HCT116 (cell line): ENCODE measurements around the gene PPP1R12C. TPM values are rescaled to one million over a fixed set of nuclear protein-coding genes. Genes with fewer than 3 reads are reported as not detected.

Experiments used
- ATAC-seq: fragments of 200-7000 bp; cut with Tn5 transposase; 2 replicates; pipeline ENCODE4 v1.9.1; 2020; ENCODE audit warnings: mild to moderate bottlenecking, moderate library complexity
- BruUV-seq: library from RNA; stranded (reverse); fragments of 400-500 nt; replicated peaks from 2 replicates; lab custom pipeline; 2021; lab: Mats Ljungman, UMichigan
- CTCF ChIA-PET: fragments of 300-600 bp; sonication (Branson Sonifier 250); formaldehyde crosslinking; loops from one replicate; lab custom pipeline; 2021; ENCODE audit warnings: antibody characterized with exemption; lab: Charles Lee
- POLR2A ChIA-PET: fragments of 300-600, 350-600 bp; sonication (Branson Sonifier 250); formaldehyde crosslinking; loops from one replicate; lab custom pipeline; 2021; ENCODE audit warnings: antibody characterized with exemption; lab: Charles Lee
- RAD21 ChIA-PET, 2 experiments: fragments of 300-600 bp; sonication (Branson Sonifier 250); formaldehyde crosslinking; loops; one replicate each; lab custom pipeline; 2023; ENCODE audit warnings: low total read pairs in 2 of 2; ENCODE audit not compliant: uncharacterized antibody in 2 of 2, unreplicated experiment in 2 of 2, low non-redundant PET in 1 of 2; lab: Charles Lee
- DNase-seq: peaks from one replicate; pipeline ENCODE4 v3.0.0-alpha.2; 2010; ENCODE audit warnings: low read depth, low spot score
- H2AFZ ChIP-seq: fragments of 200-600 bp; shearing (Covaris generic), sonication (generic); 2 replicates; pipeline ENCODE4 v1.6.1; 2017; ENCODE audit warnings: low read depth, mixed run types, mixed read lengths, antibody characterized with exemption, low read length; ENCODE audit not compliant: poor library complexity, severe bottlenecking
- H3K27ac ChIP-seq: 2 replicates; pipeline ENCODE4 v1.5.1; 2012; ENCODE audit warnings: low read depth, low read length
- H3K27me3 ChIP-seq: fragments of 200-600 bp; sonication (generic); 2 replicates; pipeline ENCODE4 v1.6.1; 2016; ENCODE audit warnings: mixed run types, low read length, mixed read lengths; ENCODE audit not compliant: insufficient read depth
- H3K36me3 ChIP-seq, 2 experiments: fragments of 200-500 bp in 1 of 2; fragments of 200-600 bp in 1 of 2; sonication (Bioruptor generic) in 1 of 2; sonication (generic) in 1 of 2; 2 replicates each; pipeline versions ENCODE4 v1.5.1 to v1.6.1; 2014 to 2016; ENCODE audit warnings: low read length in 2 of 2, inconsistent platforms in 1 of 2, mixed read lengths in 1 of 2, mixed run types in 1 of 2; ENCODE audit not compliant: insufficient read depth in 2 of 2, control insufficient read depth in 1 of 2
- H3K4me1 ChIP-seq, 2 experiments: fragments of 200-600 bp in 1 of 2; sonication (generic) in 1 of 2; 2 replicates each; pipeline versions ENCODE4 v1.5.1 to v1.6.1; 2012 to 2017; ENCODE audit warnings: low read length in 2 of 2, inconsistent platforms in 1 of 2, mild to moderate bottlenecking in 1 of 2, mixed read lengths in 1 of 2, mixed run types in 1 of 2, moderate library complexity in 1 of 2; ENCODE audit not compliant: insufficient read depth in 2 of 2, control insufficient read depth in 1 of 2
- H3K4me2 ChIP-seq: fragments of 200-600 bp; sonication (generic); 2 replicates; pipeline ENCODE4 v1.6.1; 2017; ENCODE audit warnings: mixed run types, low read length, mixed read lengths
- H3K4me3 ChIP-seq, 2 experiments: fragments of 200-600 bp in 1 of 2; sonication (generic) in 1 of 2; replicated peaks in 1 of 2; 2 replicates each; pipeline ENCODE4 v1.5.1; 2011 to 2016; ENCODE audit warnings: low read length in 2 of 2, control low read depth in 1 of 2, low read depth in 1 of 2, mild to moderate bottlenecking in 1 of 2, mixed read lengths in 1 of 2, mixed run types in 1 of 2
- H3K79me2 ChIP-seq: fragments of 200-600 bp; sonication (generic); 2 replicates; pipeline ENCODE4 v1.6.1; 2017; ENCODE audit warnings: mild to moderate bottlenecking, mixed run types, low read length, moderate library complexity, mixed read lengths; ENCODE audit not compliant: insufficient read depth
- H3K9ac ChIP-seq: fragments of 200-600 bp; sonication (generic); 2 replicates; pipeline ENCODE4 v1.6.1; 2016; ENCODE audit warnings: low read length, mixed read lengths
- H3K9me2 ChIP-seq: fragments of 200-600 bp; sonication (generic), shearing (Covaris generic); 2 replicates; pipeline ENCODE4 v1.6.1; 2017; ENCODE audit warnings: mixed run types, mild to moderate bottlenecking, moderate library complexity; ENCODE audit not compliant: insufficient read depth
- H3K9me3 ChIP-seq, 2 experiments: fragments of 200-500 bp in 1 of 2; fragments of 200-600 bp in 1 of 2; sonication (Bioruptor generic) in 1 of 2; sonication (generic) in 1 of 2; 2 replicates each; pipeline ENCODE4 v1.6.1; 2014 to 2017; ENCODE audit warnings: low read length in 2 of 2, mixed read lengths in 2 of 2, inconsistent platforms in 1 of 2, low read depth in 1 of 2, mild to moderate bottlenecking in 1 of 2, mixed run types in 1 of 2, moderate library complexity in 1 of 2; ENCODE audit not compliant: control insufficient read depth in 1 of 2, insufficient read depth in 1 of 2
- H4K20me1 ChIP-seq: fragments of 200-600 bp; sonication (generic), shearing (Covaris generic); 2 replicates; pipeline ENCODE4 v1.6.1; 2017; ENCODE audit warnings: mixed run types, mild to moderate bottlenecking, moderate library complexity; ENCODE audit not compliant: insufficient read depth
- CTCF ChIP-seq, 3 experiments: fragments of 200-600 bp in 1 of 3; sonication (generic) in 1 of 3; IDR thresholded peaks in 2 of 3; conservative IDR thresholded peaks in 1 of 3; 2 replicates each; pipeline ENCODE4 v1.5.1; 2012 to 2017; ENCODE audit warnings: low read depth in 2 of 3, low read length in 2 of 3, antibody characterized with exemption in 1 of 3, borderline replicate concordance in 1 of 3, control low read depth in 1 of 3, mild to moderate bottlenecking in 1 of 3, mixed read lengths in 1 of 3, mixed run types in 1 of 3, moderate library complexity in 1 of 3; ENCODE audit not compliant: insufficient read depth in 1 of 3
- EZH2 ChIP-seq: fragments of 200-600 bp; sonication (generic); IDR thresholded peaks from 2 replicates; pipeline ENCODE4 v1.6.1; 2017; ENCODE audit warnings: antibody characterized with exemption, mixed run types
- POLR2A ChIP-seq: IDR thresholded peaks from 2 replicates; pipeline ENCODE4 v1.7.0; 2011; ENCODE audit warnings: borderline replicate concordance; ENCODE audit not compliant: insufficient read depth, insufficient read length; ENCODE audit errors: extremely low read depth
- RAD21 ChIP-seq: IDR thresholded peaks from 2 replicates; pipeline ENCODE4 v1.6.1; 2012; ENCODE audit warnings: low read depth, mild to moderate bottlenecking
- intact Hi-C: fragments of 100-400 bp; cut with micrococcal nuclease; formaldehyde crosslinking; loops from 2 replicates; pipeline ENCODE4 v1.10.0; 2022
- total RNA-seq: library from RNA; stranded (reverse); gene quantifications from one replicate; pipeline ENCODE4 v1.2.1, GENCODE V29; 2021; ENCODE audit not compliant: unreplicated experiment

The PPP1R12C gene
- total RNA-seq, 1 experiment from 2014 or later, result 83.2 TPM

DNA sequence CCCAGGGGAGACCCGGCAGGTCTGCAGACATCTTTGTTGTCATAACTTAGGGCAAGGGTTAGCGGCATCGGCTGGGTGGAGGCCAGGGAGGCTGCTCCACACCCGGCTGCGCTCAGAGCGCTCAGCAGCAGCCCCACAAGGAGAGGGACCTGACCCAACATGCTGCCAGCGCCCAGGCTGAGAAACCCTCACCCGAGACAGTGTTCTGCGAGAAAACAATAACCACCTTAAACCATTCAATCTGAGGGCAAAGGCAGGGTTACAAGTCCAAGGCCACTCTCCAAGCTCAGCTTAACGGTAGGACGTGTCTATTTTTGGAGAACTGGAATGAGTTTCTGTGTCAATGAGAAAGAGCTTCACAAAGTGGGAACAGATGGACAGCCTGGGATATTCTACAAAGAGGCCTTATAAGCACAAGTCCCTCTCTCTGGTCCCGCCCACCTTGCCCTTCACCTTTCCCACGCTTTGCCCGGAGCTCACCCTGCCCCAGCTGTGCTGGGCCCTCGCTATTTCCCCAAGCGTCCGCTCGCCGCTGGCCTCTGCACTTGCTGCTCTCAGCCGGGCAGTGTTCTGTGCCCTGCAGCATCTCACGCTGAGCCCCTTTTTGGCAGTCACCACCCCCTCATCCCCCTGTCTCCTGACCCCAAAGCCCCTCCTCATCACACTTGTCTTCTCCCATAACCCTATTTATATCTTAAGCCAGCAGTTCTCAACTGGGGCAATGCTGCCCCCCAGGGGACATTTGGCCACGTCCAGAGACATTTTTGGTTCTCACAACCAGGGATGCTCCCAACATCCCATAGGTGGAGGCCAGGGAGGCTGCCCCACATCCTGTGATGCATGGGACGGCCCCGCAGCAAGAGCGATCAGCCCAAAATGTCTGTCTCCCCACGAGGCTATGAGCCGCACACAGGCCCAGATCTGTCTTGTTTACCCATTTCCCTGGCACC, 17.6 kb downstream of the PPP1R12C start:
- Histone ChIP-seq H3K36me3 (peaks cover 4 to 12% of the 10 kb centered on the region in 2 experiments; a peak in 3 of 4 replicates), H4K20me1 (no peaks in the 10 kb centered on the region), H3K4me2 (no peak overlapping the region), H3K9me3 (no peaks in the 10 kb centered on the region), H3K27me3 (no peaks in the 10 kb centered on the region), H3K4me1 (no peaks in the 10 kb centered on the region), H3K9me2 (no peaks in the 10 kb centered on the region), H3K79me2 (no peaks in the 10 kb centered on the region), H3K4me3 (no peak overlapping the region), H3K27ac (no peak overlapping the region), H3K9ac (no peak overlapping the region), H2AFZ (no peak overlapping the region)
- ChIA-PET CTCF (no interaction called here), RAD21 (no interaction called here), POLR2A (no interaction called here)
- intact Hi-C loops, result no loop called here
- BruUV-seq, result no TSS peak
- peak; percentile 10 to 50 (median 33); a peak in 4 of 6 replicates for TF ChIP-seq CTCF (IDR thresholded peaks at IDR 0.05 in 2 of 3, conservative IDR thresholded peaks at IDR 0.05 in 1 of 3; ENCODE audit: borderline replicate concordance in 1 of 3, insufficient read depth in 1 of 3, low read depth in 2 of 3, low read length in 2 of 3)
- no peak for TF ChIP-seq EZH2
- TF ChIP-seq POLR2A, result no peak
- peak; percentile 51 for TF ChIP-seq RAD21
- DNase-seq, result no peak
- peak; percentile 67 for ATAC-seq
